ENCODE results near the gene RERG. TPM values are rescaled to one million over a fixed set of nuclear protein-coding genes. Genes with fewer than 3 reads are reported as not detected.

Gene RERG
- total RNA-seq, 1 experiment from 2014 or later, result 0.50 TPM

GRCh38 chr12:15146585-15146984 is 74.6 kb downstream of the RERG start:
- no peak for DNase-seq
- H3K4me2 ChIP-seq, result no peak overlapping the region
- no peaks in the 10 kb centered on the region for H3K9me3 ChIP-seq (ENCODE audit: insufficient read depth, low read depth)
- no peaks in the 10 kb centered on the region for H3K9me2 ChIP-seq (ENCODE audit: insufficient read depth)
- no peak overlapping the region for H3K4me3 ChIP-seq
- H2AFZ ChIP-seq, result no peak overlapping the region
- H4K20me1 ChIP-seq (ENCODE audit: insufficient read depth), result no peaks in the 10 kb centered on the region
- H3K79me2 ChIP-seq (ENCODE audit: low read depth), result no peaks in the 10 kb centered on the region
- no TSS peak for BruUV-seq (replicated peaks)
- TF ChIP-seq EZH2 (IDR thresholded peaks at IDR 0.05; ENCODE audit: low read depth) (no peak), CTCF (conservative IDR thresholded peaks at IDR 0.05) (no peak)
- CTCF ChIA-PET, result interaction anchor here (1.1 kb wide), 1 partner anchor 73 kb away, joined by 3 read pairs; no protein-coding TSS in a partner anchor
- no peaks in the 10 kb centered on the region for H3K4me1 ChIP-seq (replicated peaks; ENCODE audit: insufficient read depth)
- H3F3A ChIP-seq (ENCODE audit: insufficient read depth, low read depth), result no peaks in the 10 kb centered on the region
- no peak overlapping the region for H3K27ac ChIP-seq
- POLR2A ChIA-PET (ENCODE audit: unreplicated experiment), result interaction anchor here (0.6 kb wide), 2 partner anchors 404 to 1689 kb away, joined by 5 read pairs; no protein-coding TSS in a partner anchor
- no peaks in the 10 kb centered on the region for H3K27me3 ChIP-seq (ENCODE audit: insufficient read depth, low read depth)
- intact Hi-C loops (cut with micrococcal nuclease; ENCODE audit: unreplicated experiment), result no loop called here
- no peaks in the 10 kb centered on the region for H3K36me3 ChIP-seq (ENCODE audit: low read depth)

- ChIA-PET POLR2A (ENCODE audit: unreplicated experiment) (no interaction called here), CTCF (no interaction called here)
- Histone ChIP-seq H3K27me3 (ENCODE audit: insufficient read depth, low read depth) (no peaks in the 10 kb centered on the region), H3K4me3 (no peak overlapping the region), H3K36me3 (ENCODE audit: low read depth) (no peaks in the 10 kb centered on the region), H3K79me2 (ENCODE audit: low read depth) (no peaks in the 10 kb centered on the region), H3K27ac (no peak overlapping the region), H3K9me3 (ENCODE audit: insufficient read depth, low read depth) (no peaks in the 10 kb centered on the region), H3K4me2 (no peak overlapping the region), H2AFZ (no peak overlapping the region), H4K20me1 (ENCODE audit: insufficient read depth) (no peaks in the 10 kb centered on the region), H3F3A (ENCODE audit: insufficient read depth, low read depth) (no peaks in the 10 kb centered on the region), H3K9me2 (ENCODE audit: insufficient read depth) (no peaks in the 10 kb centered on the region), H3K4me1 (replicated peaks; ENCODE audit: insufficient read depth) (no peaks in the 10 kb centered on the region)
- intact Hi-C loops (cut with micrococcal nuclease; ENCODE audit: unreplicated experiment), result no loop called here
- TF ChIP-seq EZH2 (IDR thresholded peaks at IDR 0.05; ENCODE audit: low read depth), result no peak
- TF ChIP-seq CTCF (conservative IDR thresholded peaks at IDR 0.05), result no peak
- no TSS peak for BruUV-seq (replicated peaks)
- DNase-seq, result no peak
Measured at GRCh38 chr12:15143467-15143866, 77.8 kb downstream of the RERG start.

- no peaks in the 10 kb centered on the region for H3K27me3 ChIP-seq (ENCODE audit: insufficient read depth, low read depth)
Measured at GRCh38 chr12:15142711-15143110, 78.5 kb downstream of the RERG start.

More at GRCh38 chr12:15142711-15143110, 78.5 kb downstream of the RERG start:
- intact Hi-C loops (cut with micrococcal nuclease; ENCODE audit: unreplicated experiment), result no loop called here
- ChIA-PET POLR2A (ENCODE audit: unreplicated experiment) (no interaction called here), CTCF (no interaction called here)
- TF ChIP-seq CTCF (conservative IDR thresholded peaks at IDR 0.05), result no peak
- no peak for TF ChIP-seq EZH2 (IDR thresholded peaks at IDR 0.05; ENCODE audit: low read depth)
- H2AFZ ChIP-seq, result no peak overlapping the region
- no peaks in the 10 kb centered on the region for H3K9me2 ChIP-seq (ENCODE audit: insufficient read depth)
- no peaks in the 10 kb centered on the region for H3K4me1 ChIP-seq (replicated peaks; ENCODE audit: insufficient read depth)
- no peak overlapping the region for H3K4me2 ChIP-seq
- H3K27ac ChIP-seq, result no peak overlapping the region
- H3K4me3 ChIP-seq, result no peak overlapping the region
- H3F3A ChIP-seq (ENCODE audit: insufficient read depth, low read depth), result no peaks in the 10 kb centered on the region
- no peaks in the 10 kb centered on the region for H4K20me1 ChIP-seq (ENCODE audit: insufficient read depth)
- H3K9me3 ChIP-seq (ENCODE audit: insufficient read depth, low read depth), result no peaks in the 10 kb centered on the region
- DNase-seq, result no peak
- no peaks in the 10 kb centered on the region for H3K79me2 ChIP-seq (ENCODE audit: low read depth)
- no TSS peak for BruUV-seq (replicated peaks)
- H3K36me3 ChIP-seq (ENCODE audit: low read depth), result no peaks in the 10 kb centered on the region

Data from PC-9 (cell line).